HEK293 (cell line): Measurements from ENCODE around the gene ASPHD1.
"Not testable (repeated sequence)": the region's sequence is repeated elsewhere in the genome, so short reads cannot be mapped to it uniquely, and the experiment has no call there.

Source experiments
- CTCF ChIA-PET: fragments of 350-600 bp; formaldehyde crosslinking; extraction: SDS; loops from one replicate; lab custom pipeline; 2021; ENCODE audit warnings: antibody characterized with exemption; lab: Yijun Ruan, JAX
- POLR2A ChIA-PET: fragments of 300-600 bp; formaldehyde crosslinking; extraction: SDS; loops from one replicate; lab custom pipeline; 2020; ENCODE audit warnings: antibody characterized with exemption, inconsistent platforms; lab: Yijun Ruan, JAX
- H3K27ac ChIP-seq: fragments of 200-500 bp; sonication (Bioruptor generic); 2 replicates; pipeline ENCODE4 v1.5.1; 2014; ENCODE audit warnings: low read depth, low read length, control low read depth, inconsistent platforms; ENCODE audit errors: extremely low read depth
- H3K36me3 ChIP-seq, 2 experiments: fragments of 200-500 bp in 1 of 2; sonication (Bioruptor generic) in 1 of 2; 1 replicate in 1 of 2; 2 replicates in 1 of 2; pipeline ENCODE4 v1.5.1; 2014 to 2017; ENCODE audit warnings: inconsistent platforms in 2 of 2, low read length in 2 of 2; ENCODE audit not compliant: control insufficient read depth in 2 of 2, insufficient read depth in 1 of 2
- H3K4me1 ChIP-seq: fragments of 200-500 bp; sonication (Bioruptor generic); 2 replicates; pipeline ENCODE4 v1.5.1; 2014; ENCODE audit warnings: mild to moderate bottlenecking, low read length, inconsistent platforms; ENCODE audit not compliant: control insufficient read depth, insufficient read depth
- H3K4me3 ChIP-seq: 2 replicates; pipeline ENCODE4 v1.5.1; 2011; ENCODE audit warnings: low read depth, mild to moderate bottlenecking, control low read depth, low read length, moderate library complexity
- H3K9me3 ChIP-seq: fragments of 200-500 bp; sonication (Bioruptor generic); 2 replicates; pipeline ENCODE4 v1.5.1; 2014; ENCODE audit warnings: low read depth, low read length, inconsistent platforms; ENCODE audit not compliant: control insufficient read depth, insufficient read depth
- BCL11B ChIP-seq: fragments of 450-650 bp; formaldehyde crosslinking; IDR thresholded peaks from 2 replicates; pipeline ENCODE4 v1.5.1; 2016; ENCODE audit warnings: low read depth, missing biosample characterization, missing genetic modification characterization
- HIC1 ChIP-seq: fragments of 450-650 bp; formaldehyde crosslinking; IDR thresholded peaks from 2 replicates; pipeline ENCODE4 v1.5.1; 2016; ENCODE audit warnings: missing biosample characterization, missing genetic modification characterization
- IKZF3 ChIP-seq: fragments of 450-650 bp; IDR thresholded peaks from 2 replicates; pipeline ENCODE4 v1.5.0; 2018; ENCODE audit warnings: missing biosample characterization, mild to moderate bottlenecking, missing genetic modification characterization, moderate library complexity
- WT1 ChIP-seq: fragments of 450-650 bp; formaldehyde crosslinking; IDR thresholded peaks from 2 replicates; pipeline ENCODE4 v1.5.1; 2016; ENCODE audit warnings: missing biosample characterization, missing genetic modification characterization
- ZBTB17 ChIP-seq: fragments of 450-650 bp; formaldehyde crosslinking; IDR thresholded peaks from 2 replicates; pipeline ENCODE4 v1.5.1; 2016; ENCODE audit warnings: missing biosample characterization, missing genetic modification characterization
- ZBTB6 ChIP-seq: fragments of 450-650 bp; formaldehyde crosslinking; IDR thresholded peaks from 2 replicates; pipeline ENCODE4 v1.5.1; 2017; ENCODE audit warnings: missing biosample characterization, missing genetic modification characterization
- ZNF146 ChIP-seq: fragments of 450-650 bp; formaldehyde crosslinking; IDR thresholded peaks from 2 replicates; pipeline ENCODE4 v1.5.1; 2016; ENCODE audit warnings: missing biosample characterization, missing genetic modification characterization
- ZNF398 ChIP-seq: fragments of 450-650 bp; formaldehyde crosslinking; IDR thresholded peaks from 2 replicates; pipeline ENCODE4 v1.5.1; 2017; ENCODE audit warnings: missing biosample characterization, missing genetic modification characterization
- ZNF530 ChIP-seq: fragments of 450-650 bp; formaldehyde crosslinking; IDR thresholded peaks from 2 replicates; pipeline ENCODE4 v1.5.1; 2016; ENCODE audit warnings: low read depth, missing biosample characterization, missing genetic modification characterization
- ZNF660 ChIP-seq: fragments of 450-650 bp; IDR thresholded peaks from 2 replicates; pipeline ENCODE4 v1.5.1; 2018; ENCODE audit warnings: missing biosample characterization, mild to moderate bottlenecking, missing genetic modification characterization

ASPHD1 gene

GRCh38 chr16:29926711-29927052, 26.4 kb downstream of the ASPHD1 start (continued):
- no peak for TF ChIP-seq ZBTB6 (tag by site-specific recombination)
- no peak for TF ChIP-seq BCL11B (tag by site-specific recombination)
- no peak for TF ChIP-seq ZNF660 (tag by site-specific recombination)
- TF ChIP-seq IKZF3 (tag by site-specific recombination) = no peak
- TF ChIP-seq, all 188 proteins: peak for 10

- H3K27ac ChIP-seq = no peak overlapping the region
- TF ChIP-seq ZBTB17 (tag by site-specific recombination) (peak; percentile 95), ZNF530 (tag by site-specific recombination) (no peak), ZNF398 (tag by site-specific recombination) (peak; percentile 7; the same call in 1 of the 2 replicates)
- H3K36me3 ChIP-seq = peaks cover 0 to 8% of the 10 kb centered on the region in 2 experiments
- no peak overlapping the region for H3K4me3 ChIP-seq
- H3K4me1 ChIP-seq = peaks cover 4% of the 10 kb centered on the region; the same call in 1 of the 2 replicates
- H3K9me3 ChIP-seq = no peaks in the 10 kb centered on the region
- ChIA-PET POLR2A (interaction anchor here (0.8 to 5.3 kb wide), 19 partner anchors 10 to 1026 kb away, joined by 3 to 58 read pairs (median 7); partner anchors contain the start of genes HIRIP3, SEZ6L2, TAOK2 and TMEM219), CTCF (interaction anchor here (0.8 to 1.3 kb wide), 4 partner anchors 17 to 46 kb away, joined by 3 to 7 read pairs (median 4); partner anchors contain the start of gene TMEM219)
Measured at GRCh38 chr16:29927070-29927905, 27.0 kb downstream of the ASPHD1 start.

- CTCF ChIA-PET, H3K4me3 ChIP-seq, H3K36me3 ChIP-seq, H3K27ac ChIP-seq, H3K9me3 ChIP-seq, H3K4me1 ChIP-seq, POLR2A ChIA-PET: not testable (repeated sequence)
- TF ChIP-seq ZNF146 (tag by site-specific recombination) = peak; percentile 98
Measured at GRCh38 chr16:29931750-29932149, 31.5 kb downstream of the ASPHD1 start.

- TF ChIP-seq WT1 = no peak
- TF ChIP-seq HIC1 = no peak
- ChIA-PET POLR2A (interaction anchor here (1.9 kb wide), 1 partner anchor 14 kb away, joined by 7 read pairs; the partner anchor contains the start of gene KCTD13), CTCF (interaction anchor here (0.9 to 1.7 kb wide), 3 partner anchors 22 to 91 kb away, joined by 3 to 6 read pairs (median 3); partner anchors contain the start of gene CDIPT)
- Histone ChIP-seq H3K9me3 (no peaks in the 10 kb centered on the region), H3K36me3 (no peaks in the 10 kb centered on the region), H3K27ac (no peak overlapping the region), H3K4me1 (peaks cover 7% of the 10 kb centered on the region; the same call in 1 of the 2 replicates), H3K4me3 (no peak overlapping the region)
Measured at GRCh38 chr16:29940656-29941055, 40.4 kb downstream of the ASPHD1 start.
